ENCODE measurements around the gene ZNF580.
A peak's percentile ranks its signal among the peaks of the same experiment; 100 is the strongest.

Gene ZNF580

GRCh38 chr19:55632463-55632834, 8.4 kb upstream of the ZNF580 start:
- in situ Hi-C loops (cut with HindIII; ENCODE audit: low pct_ligation_motif_present, low sequenced_read_pairs), result no loop called here
- no peaks in the 10 kb centered on the region for H3K27me3 ChIP-seq (replicated peaks)
- H3K36me3 ChIP-seq (replicated peaks), result no peaks in the 10 kb centered on the region
- H3K27ac ChIP-seq, result no peak overlapping the region
- peak; percentile 94 for DNase-seq
- no peak overlapping the region for H3K4me3 ChIP-seq (ENCODE audit: low read depth, low read length)
- TF ChIP-seq CTCF (IDR thresholded peaks at IDR 0.05; ENCODE audit: low read depth, low read length, missing control alignments), result peak; percentile 79

- H3K27me3 ChIP-seq (replicated peaks), result no peaks in the 10 kb centered on the region
- no peak overlapping the region for H3K27ac ChIP-seq
- H3K4me3 ChIP-seq (ENCODE audit: low read depth, low read length), result no peak overlapping the region
- no peaks in the 10 kb centered on the region for H3K36me3 ChIP-seq (replicated peaks)
- no peak for TF ChIP-seq CTCF (IDR thresholded peaks at IDR 0.05; ENCODE audit: low read depth, low read length, missing control alignments)
- DNase-seq, result no peak
- in situ Hi-C loops (cut with HindIII; ENCODE audit: low pct_ligation_motif_present, low sequenced_read_pairs), result no loop called here
Observed at GRCh38 chr19:55633861-55634260, 6.9 kb upstream of the ZNF580 start.

GRCh38 chr19:55635334-55635717, 5.5 kb upstream of the ZNF580 start:
- Histone ChIP-seq H3K36me3 (replicated peaks) (no peaks in the 10 kb centered on the region), H3K27me3 (replicated peaks) (no peaks in the 10 kb centered on the region), H3K4me3 (ENCODE audit: low read depth, low read length) (peak overlapping the region; percentile 100), H3K27ac (peak overlapping the region; percentile 91)
- TF ChIP-seq CTCF (IDR thresholded peaks at IDR 0.05; ENCODE audit: low read depth, low read length, missing control alignments), result no peak
- in situ Hi-C loops (cut with HindIII; ENCODE audit: low pct_ligation_motif_present, low sequenced_read_pairs), result no loop called here
- DNase-seq, result no peak

- Histone ChIP-seq H3K27ac (no peak overlapping the region), H3K27me3 (replicated peaks) (no peaks in the 10 kb centered on the region), H3K36me3 (replicated peaks) (no peaks in the 10 kb centered on the region), H3K4me3 (ENCODE audit: low read depth, low read length) (peak overlapping the region; percentile 100)
- no peak for DNase-seq
- TF ChIP-seq CTCF (IDR thresholded peaks at IDR 0.05; ENCODE audit: low read depth, low read length, missing control alignments), result no peak
- in situ Hi-C loops (cut with HindIII; ENCODE audit: low pct_ligation_motif_present, low sequenced_read_pairs), result no loop called here
Observed at GRCh38 chr19:55635856-55636440, 4.9 kb upstream of the ZNF580 start.

- TF ChIP-seq CTCF (IDR thresholded peaks at IDR 0.05; ENCODE audit: low read depth, low read length, missing control alignments), result no peak
- Histone ChIP-seq H3K27me3 (replicated peaks) (no peaks in the 10 kb centered on the region), H3K4me3 (ENCODE audit: low read depth, low read length) (no peak overlapping the region), H3K27ac (no peak overlapping the region), H3K36me3 (replicated peaks) (no peaks in the 10 kb centered on the region)
- DNase-seq, result no peak
- in situ Hi-C loops (cut with HindIII; ENCODE audit: low pct_ligation_motif_present, low sequenced_read_pairs), result no loop called here
Observed at GRCh38 chr19:55636723-55637122, 4.1 kb upstream of the ZNF580 start.

- DNase-seq, result no peak
- Histone ChIP-seq H3K4me3 (ENCODE audit: low read depth, low read length) (no peak overlapping the region), H3K27ac (no peak overlapping the region), H3K27me3 (replicated peaks) (no peaks in the 10 kb centered on the region), H3K36me3 (replicated peaks) (no peaks in the 10 kb centered on the region)
- in situ Hi-C loops (cut with HindIII; ENCODE audit: low pct_ligation_motif_present, low sequenced_read_pairs), result no loop called here
- TF ChIP-seq CTCF (IDR thresholded peaks at IDR 0.05; ENCODE audit: low read depth, low read length, missing control alignments), result no peak
Observed at GRCh38 chr19:55637534-55637933, 3.3 kb upstream of the ZNF580 start.

Data from brain microvascular endothelial cell (primary cell).